Measurements from ENCODE around the gene CCDC136.

The CCDC136 gene

DNA sequence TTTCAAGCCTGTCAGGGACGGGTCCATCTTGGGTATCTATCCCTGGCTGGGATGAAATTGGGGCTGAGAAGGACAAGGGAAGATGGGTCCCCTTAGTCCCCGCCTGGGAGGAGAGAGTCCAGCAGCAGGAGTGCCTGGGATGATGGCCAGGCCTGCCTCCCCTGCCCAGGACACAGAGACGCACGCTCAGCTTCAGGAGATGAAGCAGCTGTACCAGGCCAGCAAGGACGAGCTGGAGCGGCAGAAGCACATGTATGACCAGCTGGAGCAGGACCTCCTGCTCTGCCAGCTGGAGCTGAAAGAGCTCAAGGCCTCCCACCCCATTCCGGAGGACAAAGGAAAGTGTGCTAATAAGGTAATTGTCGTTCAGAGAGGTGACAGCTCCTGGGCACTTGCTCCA, 15.4 kb downstream of the CCDC136 start:
- no peak for DNase-seq

DNA sequence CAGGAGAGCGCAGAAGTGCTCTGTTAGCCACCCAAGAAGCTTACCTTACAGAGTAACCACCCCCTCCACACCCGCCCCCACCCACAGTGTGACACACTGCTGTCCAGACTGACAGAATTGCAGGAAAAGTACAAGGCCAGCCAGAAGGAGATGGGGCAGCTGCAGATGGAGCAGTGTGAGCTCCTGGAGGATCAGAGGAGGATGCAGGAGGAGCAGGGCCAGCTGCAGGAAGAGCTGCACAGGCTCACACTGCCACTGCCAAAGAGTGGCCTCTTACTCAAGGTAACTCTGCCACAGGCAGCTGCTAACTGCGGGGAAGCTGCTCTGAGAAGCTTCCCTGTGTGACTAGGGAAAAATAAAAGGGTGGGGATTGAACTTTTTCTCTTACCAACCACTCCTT, 17.6 kb downstream of the CCDC136 start:
- DNase-seq: peak in 1 of 2 experiments; percentile 7

DNA sequence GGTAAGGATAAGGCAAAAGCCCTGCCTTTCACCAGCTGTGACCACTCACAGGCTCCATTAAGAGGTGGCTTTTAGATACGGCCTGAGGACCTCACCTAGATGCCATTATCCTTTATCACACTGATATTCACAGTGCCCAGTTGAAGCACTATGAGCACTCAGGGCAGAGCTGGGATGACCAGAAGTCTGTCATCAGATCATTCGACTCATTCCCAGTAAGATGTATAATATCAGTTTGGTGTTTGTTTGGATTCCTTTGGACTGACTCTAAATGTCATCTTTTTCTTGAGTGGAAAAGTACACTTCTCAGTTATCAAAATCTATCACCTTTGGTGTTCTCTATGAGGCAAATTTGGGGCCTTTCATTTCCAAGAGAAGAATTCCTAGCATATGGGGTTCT, 18.7 kb downstream of the CCDC136 start:
- no peak for DNase-seq

DNA sequence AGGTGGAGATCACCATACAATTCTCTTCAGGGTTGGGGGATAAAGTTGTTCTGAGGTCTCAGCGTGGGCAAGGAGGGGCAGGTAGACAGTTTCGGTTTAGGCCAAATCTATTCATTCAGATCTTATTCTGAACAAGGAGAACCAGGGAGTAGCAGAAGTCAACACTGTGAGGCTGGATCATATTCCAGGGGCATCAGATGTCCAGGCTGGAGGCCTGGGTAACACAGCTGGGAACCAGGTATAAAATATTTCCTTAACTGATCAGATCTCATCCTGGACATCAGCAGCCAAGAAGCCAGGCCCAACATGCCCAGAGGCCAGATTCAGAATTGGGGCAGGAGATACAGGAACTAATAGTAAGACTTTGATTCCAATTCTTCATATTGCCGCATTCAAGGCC, 19.2 kb downstream of the CCDC136 start:
- no peak for DNase-seq

DNA sequence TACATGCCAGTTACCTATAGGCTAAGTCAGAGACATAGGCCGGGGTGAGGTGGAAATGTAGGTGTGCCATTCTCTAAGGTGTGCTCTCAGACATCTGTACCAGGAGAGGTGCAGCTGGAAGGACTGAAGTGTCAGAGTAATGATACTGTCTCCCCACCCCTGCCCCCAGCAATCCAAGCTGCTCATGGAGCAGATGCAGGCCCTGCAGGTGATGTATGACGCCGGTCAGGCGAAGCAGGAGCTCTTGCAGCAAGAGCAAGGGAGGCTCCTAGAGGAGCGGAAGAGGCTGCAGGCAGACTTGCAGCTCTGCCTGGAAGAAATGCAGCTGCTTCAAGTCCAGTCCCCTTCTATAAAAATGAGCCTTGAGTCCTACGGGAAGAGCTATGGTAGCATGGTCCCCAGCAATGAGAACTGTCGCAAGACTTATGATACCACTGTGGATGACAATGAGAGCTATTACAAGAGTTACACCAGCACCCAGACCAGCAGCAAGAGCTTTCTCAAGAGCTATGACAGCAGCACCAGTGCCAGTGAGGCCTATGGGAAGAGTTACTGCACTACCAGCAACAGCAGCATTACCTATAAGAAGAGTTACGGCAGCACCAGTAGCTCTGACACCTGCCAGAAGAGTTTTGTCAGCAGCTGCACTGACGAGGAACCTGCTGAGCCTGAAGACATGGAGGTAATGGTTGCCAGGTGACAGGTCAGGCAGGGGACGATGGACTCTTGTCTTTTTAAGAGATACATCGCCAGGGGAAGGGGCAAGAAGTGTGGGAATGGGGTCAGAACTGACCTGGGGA, 20.1 kb downstream of the CCDC136 start:
- DNase-seq: peak; percentile 59 to 88

DNA sequence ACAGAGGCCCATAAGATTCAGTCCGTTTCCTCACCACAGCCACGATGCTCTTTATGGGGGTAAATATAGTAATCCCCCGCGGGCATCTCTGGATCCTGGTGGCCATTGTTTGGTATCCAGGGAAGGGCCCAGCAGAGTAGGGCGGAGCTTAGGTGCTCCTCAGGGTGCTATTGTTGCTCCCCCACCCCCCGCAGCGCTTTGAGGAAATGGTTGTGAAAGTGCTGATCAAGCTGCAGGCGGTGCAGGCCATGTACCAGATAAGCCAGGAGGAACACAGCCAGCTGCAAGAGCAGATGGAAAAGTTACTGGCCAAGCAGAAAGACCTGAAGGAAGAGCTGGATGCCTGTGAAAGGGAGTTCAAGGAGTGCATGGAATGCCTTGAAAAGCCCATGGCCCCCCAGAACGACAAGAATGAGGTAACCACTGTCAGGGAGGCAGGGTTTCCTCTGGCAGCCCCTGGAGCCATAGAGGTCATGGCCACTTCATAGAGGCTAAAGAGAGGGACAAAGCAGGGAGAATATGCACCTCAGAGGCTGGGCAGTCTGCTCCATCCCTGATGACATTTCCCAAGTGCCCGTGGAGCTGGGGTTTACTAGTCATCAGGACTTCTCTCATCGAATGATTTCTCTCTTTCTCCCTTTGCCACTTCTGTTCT, 20.9 kb downstream of the CCDC136 start:
- DNase-seq: peak; percentile 96 to 97

DNA sequence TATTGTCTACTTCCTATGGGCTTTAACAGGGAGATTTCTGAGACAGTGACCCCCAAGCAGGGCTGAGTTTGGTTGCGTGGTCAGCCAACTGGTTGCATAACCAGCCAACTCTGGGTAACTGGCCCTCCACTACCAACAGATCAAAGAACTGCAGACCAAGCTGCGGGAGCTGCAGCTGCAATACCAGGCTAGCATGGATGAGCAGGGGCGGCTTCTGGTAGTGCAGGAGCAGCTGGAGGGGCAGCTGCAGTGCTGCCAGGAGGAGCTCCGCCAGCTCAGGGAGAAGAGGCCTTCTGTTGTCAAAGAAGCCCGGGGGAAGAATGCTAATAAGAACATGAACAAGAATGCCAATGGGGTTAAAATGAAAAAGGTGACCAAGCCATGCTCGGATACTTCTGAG, 22.7 kb downstream of the CCDC136 start:
- DNase-seq: no peak

DNA sequence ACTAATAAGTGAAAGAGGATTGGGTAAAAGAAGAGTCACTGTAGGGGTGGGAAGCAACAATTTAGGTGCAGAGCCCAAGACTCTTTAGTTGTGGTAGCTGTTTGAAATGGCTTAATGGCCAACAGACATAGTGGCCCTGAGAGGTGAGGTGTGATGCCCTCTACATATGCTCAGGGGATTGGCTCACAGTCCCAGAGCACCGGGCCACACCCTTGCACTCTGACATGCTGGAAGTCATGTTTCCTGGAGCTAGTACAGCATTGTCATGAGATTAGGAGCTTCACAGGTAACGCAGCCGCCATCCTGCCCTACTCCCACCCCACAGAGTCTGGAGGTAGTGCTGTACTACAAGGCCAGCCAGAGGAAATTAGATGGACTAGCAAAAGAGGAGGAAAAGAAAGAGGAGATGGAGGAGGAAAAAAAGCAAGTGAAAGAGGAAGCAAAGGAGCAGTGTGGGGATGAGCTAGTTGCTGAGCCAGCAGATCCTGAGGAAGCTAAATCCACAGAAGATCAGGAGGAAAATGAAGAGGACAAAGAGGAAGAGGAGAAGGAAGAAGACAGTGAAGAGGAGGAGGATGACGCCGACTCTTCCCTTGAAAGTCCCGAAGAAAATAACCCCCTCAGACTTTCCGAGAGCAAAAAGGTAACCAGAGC, 23.6 kb downstream of the CCDC136 start:
- no peak for DNase-seq

DNA sequence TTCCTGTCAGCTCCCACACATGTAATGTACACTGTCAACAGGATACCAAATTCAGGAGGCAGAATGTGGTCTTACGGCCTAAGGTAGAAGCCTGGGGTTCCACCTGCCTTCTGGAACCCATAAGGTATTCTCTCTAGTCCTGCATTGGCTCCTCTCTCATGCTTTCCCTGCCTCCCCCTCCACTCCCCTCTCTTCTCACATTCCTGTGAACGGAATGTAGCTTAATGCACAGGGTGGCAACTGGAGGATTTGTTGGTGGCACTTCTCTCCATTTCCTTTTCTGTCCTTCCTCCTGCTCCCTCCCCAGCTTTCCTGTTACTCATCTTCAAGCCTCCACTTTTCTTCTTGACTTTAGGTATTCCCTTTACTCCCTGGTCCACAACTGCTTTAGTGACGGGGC, 26.9 kb downstream of the CCDC136 start:
- no peak for DNase-seq

DNA sequence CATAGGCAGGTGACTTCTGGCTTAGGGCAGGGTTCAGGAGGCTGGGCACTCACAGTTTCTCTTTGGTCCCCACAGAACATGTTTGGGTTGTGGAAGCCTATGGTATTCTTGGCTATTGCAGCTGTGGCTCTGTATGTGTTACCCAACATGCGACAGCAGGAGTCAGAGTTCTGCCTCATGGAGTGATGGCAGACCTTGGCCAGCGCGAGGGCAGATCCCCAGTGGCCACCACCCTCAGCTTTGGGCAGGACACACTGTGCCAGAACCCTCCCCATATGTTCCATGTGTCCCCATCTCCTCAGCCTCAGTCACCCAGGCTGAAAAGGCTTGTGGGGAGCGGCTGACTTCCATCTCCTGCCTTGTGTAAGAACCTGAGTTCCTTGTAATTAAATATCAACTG, 30.0 kb downstream of the CCDC136 start:
- DNase-seq: no peak

DNA sequence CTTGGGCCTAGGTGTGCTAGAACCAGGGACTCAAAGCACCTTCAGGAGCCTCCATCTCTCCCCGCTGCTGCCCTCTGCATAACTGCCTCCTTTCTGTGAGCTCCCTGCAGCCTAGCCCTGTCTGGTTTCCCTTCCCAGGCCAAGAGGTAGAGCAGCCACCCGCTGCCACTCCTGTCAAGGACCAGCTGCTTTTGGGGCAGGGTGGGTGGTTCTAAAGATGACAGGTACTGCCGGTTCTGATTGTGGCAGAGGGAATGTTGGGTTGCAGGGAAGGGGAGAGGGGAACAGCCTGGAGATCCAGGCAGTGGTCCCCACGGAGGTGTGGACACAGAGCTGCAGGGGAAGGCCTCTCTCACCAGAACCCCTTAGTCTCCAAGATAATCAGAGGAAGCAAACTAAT, 34.7 kb downstream of the CCDC136 start:
- no peak for DNase-seq

DNA sequence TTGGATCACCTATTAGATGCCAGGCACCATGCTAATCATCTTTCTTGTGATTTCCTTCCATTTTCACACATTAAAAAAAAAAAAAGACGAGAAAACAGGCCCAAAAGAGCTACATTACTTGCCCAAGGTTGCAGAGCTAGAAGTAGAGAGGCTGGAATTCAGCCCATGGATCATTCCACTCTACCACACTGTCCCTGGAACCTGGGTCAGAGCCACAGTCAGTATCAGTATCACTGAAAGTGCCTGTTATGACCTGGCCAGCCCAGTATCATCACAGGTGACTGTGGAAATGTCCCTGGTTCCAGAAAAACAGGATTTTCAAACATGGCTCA, 35.1 kb downstream of the CCDC136 start:
- DNase-seq: no peak

DNA sequence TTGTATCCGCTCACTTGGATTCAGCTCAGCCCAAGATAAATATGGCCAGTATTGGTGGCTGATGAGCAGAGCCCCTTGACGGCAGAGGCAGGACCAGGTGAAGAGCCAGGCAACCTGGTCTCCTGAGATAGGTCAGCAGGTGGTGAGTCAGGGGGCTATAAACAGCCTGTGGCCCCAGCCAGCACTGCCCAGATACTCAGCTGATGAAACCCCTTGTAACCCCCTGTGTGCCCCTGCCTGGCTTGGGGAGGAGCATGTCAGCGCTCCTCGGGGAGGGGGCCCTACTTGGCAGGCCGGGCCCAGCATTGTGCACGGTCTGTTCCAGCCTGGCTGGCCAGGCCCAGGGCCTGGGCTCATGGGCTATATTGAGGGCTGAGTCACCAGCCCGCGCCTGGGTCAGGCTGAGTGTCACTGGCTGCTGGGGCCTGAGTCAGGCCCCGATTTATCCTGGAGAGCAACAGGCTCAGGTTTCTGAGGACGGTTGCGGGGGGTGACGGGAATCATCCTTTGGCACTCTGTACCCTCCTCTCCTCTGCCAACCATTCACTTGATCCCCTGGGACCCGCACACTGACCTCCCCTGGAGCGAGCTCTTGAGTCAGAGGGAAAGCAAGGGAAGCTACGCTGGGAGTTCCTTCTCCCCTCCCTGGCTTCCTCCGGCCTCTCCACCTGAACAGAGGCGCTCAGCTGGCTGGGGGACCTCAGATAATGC, 35.6 kb downstream of the CCDC136 start:
- no peak for DNase-seq

DNA sequence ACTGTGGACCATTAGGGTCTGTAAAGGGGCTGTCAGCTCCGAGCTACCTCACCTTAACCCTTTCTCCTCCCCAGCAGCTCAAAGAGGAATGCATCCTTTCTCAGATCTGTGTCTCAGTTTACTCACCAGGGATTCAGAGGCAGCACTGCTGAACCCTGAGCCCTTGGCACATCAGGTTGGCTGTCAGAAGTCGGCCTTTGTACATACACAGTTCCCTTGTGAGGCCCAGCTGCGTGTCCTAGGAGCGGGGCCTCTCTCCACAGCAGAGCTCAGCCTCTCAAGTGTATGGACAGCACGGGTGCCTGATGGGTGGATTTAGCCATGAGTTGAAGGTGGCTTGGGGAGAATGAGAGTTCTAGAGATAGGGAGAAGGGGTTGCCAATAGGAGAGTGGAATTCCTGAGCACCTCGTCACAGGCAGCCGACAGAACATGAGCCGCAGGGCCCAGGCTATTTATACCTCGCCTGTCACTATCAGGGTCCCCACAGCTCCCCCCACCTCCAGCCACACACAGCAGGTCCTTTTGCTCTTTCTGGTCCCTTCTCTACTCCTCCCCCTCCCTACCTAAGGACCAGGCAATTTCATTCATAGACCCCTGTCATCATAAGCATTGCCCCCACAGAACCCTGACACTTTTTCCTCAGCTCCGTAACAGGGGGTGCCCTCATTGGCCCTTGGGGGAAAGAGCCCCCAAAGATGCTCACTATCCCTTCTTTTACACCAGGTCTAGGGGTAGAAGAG, 36.4 kb downstream of the CCDC136 start:
- DNase-seq: no peak

DNA sequence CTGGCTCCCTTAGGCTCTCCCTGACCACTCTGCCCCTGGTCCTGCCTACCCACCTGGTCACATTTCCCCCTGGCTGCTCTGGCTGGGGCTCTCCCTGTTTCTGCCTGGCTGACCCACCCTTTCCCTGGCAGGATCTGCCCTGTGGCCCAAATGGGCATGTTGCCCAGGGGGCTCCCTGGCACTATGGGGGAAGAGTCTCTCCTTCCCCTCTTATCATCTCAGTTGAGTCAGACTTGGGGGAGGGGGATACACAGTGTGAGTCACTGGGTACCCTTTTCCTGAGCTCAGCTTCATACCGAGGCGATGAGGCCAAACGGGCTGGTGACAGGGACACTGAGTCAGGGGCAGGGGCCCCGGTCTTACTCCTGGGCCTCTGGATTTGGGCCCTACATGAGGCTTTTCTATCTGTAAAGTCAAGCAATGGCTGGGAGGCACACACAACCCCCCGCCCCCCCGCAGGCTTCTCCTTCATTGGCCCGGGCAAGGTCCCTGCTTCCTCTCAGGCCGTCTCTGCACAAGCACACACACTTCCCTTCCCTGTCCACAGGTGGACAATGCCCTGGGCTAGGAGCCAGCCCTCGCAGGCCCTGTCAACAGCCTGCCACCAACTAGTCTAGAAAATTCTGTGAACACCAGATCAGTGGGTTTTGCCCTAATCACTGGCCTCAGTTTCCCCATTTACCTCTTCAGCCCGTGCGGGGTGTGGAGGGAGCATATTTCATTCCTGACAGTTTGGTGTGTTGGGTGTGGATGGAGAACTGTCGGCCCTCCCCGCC, 37.8 kb downstream of the CCDC136 start:
- no peak for DNase-seq

DNA sequence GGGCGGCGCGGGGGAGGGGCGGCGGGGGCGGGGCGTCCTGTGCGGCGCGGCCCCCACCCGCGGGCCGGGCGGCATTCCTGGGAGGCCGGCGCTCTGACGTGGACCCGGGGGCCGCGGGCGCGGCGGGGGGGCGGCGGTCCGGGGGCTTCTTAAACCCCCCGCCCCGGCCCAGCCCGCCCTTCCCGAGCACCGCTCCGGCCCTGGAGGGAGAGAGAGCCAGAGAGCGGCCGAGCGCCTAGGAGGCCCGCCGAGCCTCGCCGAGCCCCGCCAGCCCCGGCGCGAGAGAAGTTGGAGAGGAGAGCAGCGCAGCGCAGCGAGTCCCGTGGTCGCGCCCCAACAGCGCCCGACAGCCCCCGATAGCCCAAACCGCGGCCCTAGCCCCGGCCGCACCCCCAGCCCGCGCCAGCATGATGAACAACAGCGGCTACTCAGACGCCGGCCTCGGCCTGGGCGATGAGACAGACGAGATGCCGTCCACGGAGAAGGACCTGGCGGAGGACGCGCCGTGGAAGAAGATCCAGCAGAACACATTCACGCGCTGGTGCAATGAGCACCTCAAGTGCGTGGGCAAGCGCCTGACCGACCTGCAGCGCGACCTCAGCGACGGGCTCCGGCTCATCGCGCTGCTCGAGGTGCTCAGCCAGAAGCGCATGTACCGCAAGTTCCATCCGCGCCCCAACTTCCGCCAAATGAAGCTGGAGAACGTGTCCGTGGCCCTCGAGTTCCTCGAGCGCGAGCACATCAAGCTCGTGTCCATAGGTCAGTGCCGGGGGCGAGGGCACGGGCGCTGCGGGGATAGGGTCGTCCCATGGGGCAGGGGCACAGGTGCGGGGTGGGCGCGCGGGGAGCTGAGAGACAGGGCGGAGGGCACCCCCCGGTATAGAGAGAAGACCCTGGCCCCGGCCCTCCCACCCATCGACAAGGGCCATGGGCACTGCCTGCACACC, 38.7 kb downstream of the CCDC136 start, which contains the start of gene FLNC:
Gene FLNC, plus strand, starts transcription at position 176 of the 947 bp plus-strand sequence. Its CDS starts 232 bp downstream, at position 408.
- no peak for DNase-seq

DNA sequence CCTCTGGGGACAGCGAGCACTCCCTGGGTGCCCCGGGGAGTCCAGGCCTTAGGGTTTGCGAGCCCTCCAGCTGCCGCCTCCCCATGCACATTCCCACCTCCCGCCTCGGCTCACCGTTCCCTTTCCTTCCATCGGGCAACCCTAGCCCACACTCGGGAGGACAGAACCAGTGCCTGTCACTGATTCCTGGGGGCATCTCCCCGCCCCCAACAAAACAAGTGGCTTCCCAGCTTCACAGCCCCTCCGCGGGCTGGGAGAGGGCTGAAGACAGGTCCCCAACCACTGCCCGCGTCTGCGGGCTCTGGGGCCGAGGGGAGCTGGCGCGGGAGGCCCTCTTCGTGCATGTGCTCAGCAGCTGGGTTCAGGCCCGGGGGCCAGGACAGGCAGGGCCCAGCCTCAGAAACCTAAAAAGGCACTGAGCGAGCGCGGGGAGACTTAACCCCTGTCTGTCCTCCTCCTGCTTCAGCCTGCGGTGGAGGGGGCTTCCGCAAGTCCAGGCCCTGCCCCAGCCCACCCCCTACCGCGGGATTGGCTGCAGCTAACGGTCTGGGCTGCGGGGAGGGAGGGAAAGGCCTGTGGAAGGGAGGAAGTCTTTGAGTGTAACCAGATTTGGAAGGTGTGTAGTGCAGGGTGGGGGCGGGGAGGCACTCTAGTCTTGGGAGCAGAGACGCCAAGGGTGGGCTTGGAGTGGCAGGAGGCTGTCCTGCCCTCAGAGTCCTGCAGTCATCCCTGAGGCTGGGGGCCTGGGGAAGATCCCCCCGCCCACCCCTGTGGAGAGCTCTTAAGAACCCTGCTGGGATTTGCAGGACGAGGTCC, 39.6 kb downstream of the CCDC136 start:
- no peak for DNase-seq

DNA sequence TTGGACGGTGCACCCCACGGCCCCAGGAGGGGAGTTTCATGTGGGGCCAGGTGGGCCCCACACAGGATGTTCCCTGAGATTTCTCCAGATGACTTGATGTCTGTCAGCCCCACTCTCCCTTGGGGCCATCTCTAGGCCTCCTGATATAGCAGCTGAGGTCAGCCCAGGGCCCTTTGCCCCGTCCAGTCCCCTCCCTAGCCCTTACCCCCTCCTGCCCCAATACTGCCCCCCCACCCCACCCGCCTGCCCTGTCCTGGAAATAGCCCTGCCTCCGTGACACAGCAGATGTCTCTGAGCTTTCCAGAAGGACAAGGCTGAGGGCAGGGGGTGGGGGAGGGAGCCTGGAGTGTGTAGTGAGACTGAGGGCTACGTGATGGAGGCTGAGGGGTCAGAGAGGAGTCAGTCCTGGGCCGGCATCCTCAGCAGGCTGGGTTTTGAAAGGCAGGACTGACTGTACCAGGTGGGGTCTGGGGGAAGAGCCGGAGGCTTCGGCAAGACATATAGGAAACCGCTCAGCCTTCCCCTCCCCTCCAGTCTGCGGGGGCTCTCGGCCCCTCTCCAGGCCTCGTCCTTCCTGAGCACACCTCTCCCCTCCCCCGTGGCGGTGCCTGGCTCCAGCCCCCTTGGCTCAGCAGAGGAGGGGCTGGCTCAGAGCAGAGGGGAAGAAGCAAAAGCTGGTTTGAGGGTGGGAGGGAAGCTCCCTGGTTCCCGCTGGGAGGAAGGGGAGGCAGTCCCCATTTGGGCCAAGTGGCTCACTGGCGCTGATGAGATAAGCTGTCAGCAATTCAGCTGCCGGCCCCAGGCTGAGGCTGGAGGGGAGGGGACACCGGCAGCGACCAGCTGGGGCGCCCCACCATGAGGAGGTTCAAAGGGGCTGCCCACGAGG, 40.5 kb downstream of the CCDC136 start:
- peak; percentile 8 to 20 for DNase-seq

DNA sequence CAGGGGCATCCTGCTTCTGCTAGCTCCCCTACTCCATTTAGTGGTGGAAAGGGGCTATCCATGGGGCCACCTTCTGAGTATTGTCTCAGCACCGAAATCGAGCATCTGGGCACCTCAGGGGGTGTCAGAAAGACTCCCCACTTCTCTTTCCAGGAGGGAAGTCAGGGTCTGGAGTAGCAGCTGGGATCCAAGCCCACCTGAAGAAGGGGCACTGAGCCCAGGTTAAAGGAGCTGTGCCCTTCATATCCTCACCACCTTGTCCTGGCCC, 41.0 kb downstream of the CCDC136 start:
- no peak for DNase-seq
